Vein endothelial cell (primary cell): ENCODE data around the gene RRAS2. TPM values are rescaled to one million over a fixed set of nuclear protein-coding genes. Genes with fewer than 3 reads are reported as not detected.

Experiments used
- total RNA-seq: library from RNA; depleted of rRNA; stranded (reverse); fragments of >200 nt; gene quantifications from 2 replicates; pipeline ENCODE4 v1.2.3, GENCODE V29; 2012

Gene RRAS2
- 109 and 114 TPM in 2 replicates for total RNA-seq

DNA sequence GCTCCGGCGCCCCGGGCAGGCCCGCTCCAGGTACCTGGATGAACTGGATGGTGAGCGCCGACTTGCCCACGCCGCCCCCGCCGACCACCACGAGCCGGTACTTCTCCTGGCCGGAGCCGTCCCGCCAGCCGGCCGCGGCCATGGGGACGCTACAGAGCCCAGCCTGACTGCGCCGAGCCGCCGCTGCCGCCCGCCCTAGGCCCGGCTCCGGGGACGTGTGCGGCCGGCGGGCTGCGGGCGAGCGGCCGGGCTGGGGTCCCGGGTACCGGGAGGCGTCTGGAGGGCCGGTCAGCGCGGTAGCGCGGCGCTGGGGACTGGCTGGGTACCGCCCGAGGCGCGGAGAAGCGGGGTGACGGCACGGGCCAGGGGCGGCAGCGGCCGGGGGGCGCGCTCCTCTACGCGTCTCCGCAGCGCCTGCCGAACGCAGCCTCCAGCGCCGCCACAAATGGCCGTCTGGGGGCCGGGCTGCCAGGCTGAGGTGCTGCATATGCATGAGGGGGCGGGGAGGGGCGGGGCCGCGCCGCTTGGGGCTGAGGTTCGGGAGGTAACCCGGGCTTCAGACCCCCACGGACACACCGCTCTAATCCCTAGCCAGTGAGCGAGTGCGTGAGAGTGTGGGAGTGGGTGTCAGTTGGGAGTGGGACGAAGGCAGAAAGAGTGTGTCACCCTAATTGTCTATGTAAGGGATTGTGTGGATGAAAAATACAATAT lies at the start of gene RRAS2:
Gene RRAS2 (minus strand): TSS at position 455 of the 711 bp plus-strand sequence. CDS start 313 bp downstream, at position 142.

Other genes with a start within 250 kb of the RRAS2 start
- 222 and 266 TPM in 2 replicates for gene COPB1, start 140.6 kb upstream of the RRAS2 start, total RNA-seq
- gene PSMA1, start 161.2 kb upstream of the RRAS2 start, total RNA-seq: 157 and 166 TPM in 2 replicates